Stimulated activated effector memory CD8-positive, alpha-beta T cell treated with anti-CD3 and anti-CD28 coated beads, Interleukin-12 subunit alpha, Interleukin-12 subunit beta, amount 100 ng/mL, for 72 hours (primary cell): ENCODE results near the gene RWDD1.

ENCODE experiments used
- ATAC-seq: fragments of 150-1000 bp; cut with Tn5 transposase; 2 replicates; pipeline ENCODE4 v1.10.0; 2021
- DNase-seq, 2 donors: peaks; one replicate each; pipeline ENCODE4 v3.0.0; 2021 to 2022; ENCODE audit warnings: low spot score in 2 of 2
- H3K27ac Mint-ChIP-seq: one replicate; pipeline ENCODE4 v1.8.0; 2022; ENCODE audit warnings: mild to moderate bottlenecking, mixed read lengths
- H3K36me3 Mint-ChIP-seq: one replicate; pipeline ENCODE4 v1.8.0; 2022; ENCODE audit warnings: mild to moderate bottlenecking, mixed read lengths
- H3K4me1 Mint-ChIP-seq: one replicate; pipeline ENCODE4 v1.8.0; 2022; ENCODE audit warnings: mixed read lengths
- H3K4me3 Mint-ChIP-seq: one replicate; pipeline ENCODE4 v1.8.0; 2022; ENCODE audit warnings: mild to moderate bottlenecking, mixed read lengths
- H3K9me3 Mint-ChIP-seq: one replicate; pipeline ENCODE4 v1.8.0; 2022; ENCODE audit warnings: mixed read lengths

RWDD1 gene, protein sequence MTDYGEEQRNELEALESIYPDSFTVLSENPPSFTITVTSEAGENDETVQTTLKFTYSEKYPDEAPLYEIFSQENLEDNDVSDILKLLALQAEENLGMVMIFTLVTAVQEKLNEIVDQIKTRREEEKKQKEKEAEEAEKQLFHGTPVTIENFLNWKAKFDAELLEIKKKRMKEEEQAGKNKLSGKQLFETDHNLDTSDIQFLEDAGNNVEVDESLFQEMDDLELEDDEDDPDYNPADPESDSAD

DNA sequence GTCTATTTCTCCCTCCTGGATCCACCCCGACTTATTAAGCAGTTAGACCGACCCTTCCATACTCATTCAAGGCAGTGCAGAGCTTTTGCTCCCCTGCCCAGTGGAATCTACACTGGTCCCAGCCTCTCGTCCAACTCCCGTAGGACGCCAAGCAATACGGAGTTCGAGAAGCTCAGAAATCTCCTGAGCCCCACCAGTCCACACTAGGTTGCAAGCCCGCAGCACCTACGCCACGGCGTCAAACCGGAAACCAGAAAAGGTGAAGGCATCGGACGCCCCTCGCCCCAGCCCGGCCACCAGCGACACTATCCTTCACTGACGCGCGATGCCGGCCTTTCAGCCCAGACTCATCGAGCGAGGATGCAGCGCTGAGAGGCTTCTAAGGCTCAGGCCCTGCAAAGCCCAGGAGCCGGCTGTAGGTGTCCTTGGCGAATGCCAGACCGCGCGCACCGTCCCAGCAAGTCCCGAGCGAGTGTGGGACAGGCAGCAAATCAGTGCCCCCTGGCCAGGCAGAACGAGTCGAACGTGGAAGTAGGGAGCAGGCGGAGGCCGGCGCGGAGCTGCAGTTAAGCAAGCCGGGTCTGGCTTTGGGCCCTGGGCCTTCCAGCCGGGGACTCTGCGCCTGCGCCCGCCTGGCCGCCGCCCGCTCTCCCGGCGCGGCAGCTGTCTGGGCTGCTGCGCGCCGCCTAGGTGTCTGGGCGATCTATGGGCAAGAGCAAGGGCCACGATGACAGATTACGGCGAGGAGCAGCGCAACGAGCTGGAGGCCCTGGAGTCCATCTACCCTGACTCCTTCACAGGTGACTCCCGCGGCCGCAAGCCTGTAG lies at the start of gene RWDD1:
TSS of gene RWDD1 (plus strand) at position 649 of the 827 bp plus-strand sequence. CDS start at position 728, 79 bp downstream.
- peak within 1 kb of the TSS; percentile 98 for H3K27ac Mint-ChIP-seq
- H3K4me1 Mint-ChIP-seq = peaks cover 32% of the 10 kb centered on the region
- H3K36me3 Mint-ChIP-seq = peaks cover 38% of the 10 kb centered on the region
- peak within 1 kb of the TSS; percentile 94 for H3K4me3 Mint-ChIP-seq
- no peaks in the 10 kb centered on the region for H3K9me3 Mint-ChIP-seq
- DNase-seq = peak; percentile 91 to 97
- peak; percentile 97 for ATAC-seq

DNA sequence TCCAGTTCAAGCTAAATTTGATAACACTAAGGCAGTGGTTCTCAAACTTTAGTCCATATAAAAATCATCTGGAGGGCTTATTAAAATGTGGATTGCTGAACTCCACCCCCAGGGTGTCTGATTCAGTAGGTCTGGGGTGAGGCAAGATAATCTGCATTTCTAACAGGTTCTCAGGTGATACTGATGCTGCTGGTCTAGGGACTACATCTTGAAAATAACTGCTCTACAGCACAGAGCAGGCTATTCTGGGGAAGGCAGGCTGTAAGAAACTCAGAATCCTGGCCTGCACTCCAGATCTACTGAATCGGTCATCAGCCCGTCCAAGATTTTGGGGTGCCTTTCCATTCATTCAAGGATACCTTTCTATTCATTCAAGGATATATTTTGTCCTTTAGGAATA lies 48.4 kb upstream of the RWDD1 start:
- DNase-seq = no peak
- H3K4me3 Mint-ChIP-seq = no peak overlapping the region
- no peak overlapping the region for H3K27ac Mint-ChIP-seq
- H3K4me1 Mint-ChIP-seq = no peaks in the 10 kb centered on the region
- H3K9me3 Mint-ChIP-seq = no peaks in the 10 kb centered on the region
- ATAC-seq = no peak
- no peaks in the 10 kb centered on the region for H3K36me3 Mint-ChIP-seq

DNA sequence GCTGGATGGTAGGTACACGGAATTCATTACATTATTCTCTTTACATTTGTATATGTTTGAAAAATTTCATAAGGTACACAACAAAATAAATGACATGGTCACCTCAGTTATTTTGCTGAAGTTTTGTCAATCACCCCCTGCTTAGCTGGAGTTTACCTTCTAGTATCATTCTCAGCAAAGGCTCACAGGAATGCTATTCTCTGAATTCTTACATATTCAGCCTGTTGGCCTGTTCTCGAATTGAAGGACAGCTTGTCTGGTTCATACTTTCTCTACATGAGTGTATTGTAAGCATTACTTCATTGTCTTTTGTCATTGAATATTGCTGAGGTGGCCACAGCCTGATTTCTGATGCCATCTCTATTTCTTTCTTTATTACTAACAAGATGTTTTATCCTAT lies 47.1 kb upstream of the RWDD1 start:
- H3K4me3 Mint-ChIP-seq = no peak overlapping the region
- no peaks in the 10 kb centered on the region for H3K9me3 Mint-ChIP-seq
- DNase-seq (no peak), ATAC-seq (no peak)
- H3K4me1 Mint-ChIP-seq = no peaks in the 10 kb centered on the region
- H3K36me3 Mint-ChIP-seq = no peaks in the 10 kb centered on the region
- H3K27ac Mint-ChIP-seq = no peak overlapping the region

DNA sequence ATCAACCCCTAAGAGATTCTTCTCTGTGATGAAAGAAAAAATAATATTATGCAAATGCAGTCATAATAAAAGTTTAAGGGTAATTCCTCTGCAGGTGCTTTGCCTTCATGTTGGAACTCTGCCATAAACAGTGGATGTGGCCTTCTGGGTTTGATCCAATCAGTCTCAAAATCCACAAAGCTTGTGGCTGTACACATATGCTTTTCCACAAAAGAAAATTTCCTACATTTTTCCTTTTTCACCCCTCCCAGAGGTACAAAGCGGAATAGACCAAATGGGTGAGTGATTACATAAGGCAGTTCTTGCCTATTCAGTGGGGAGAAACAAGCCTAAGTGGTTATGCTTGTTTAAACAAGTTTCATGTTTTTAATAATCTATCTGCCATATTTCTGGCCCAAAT lies 43.2 kb upstream of the RWDD1 start:
- no peak overlapping the region for H3K4me3 Mint-ChIP-seq
- ATAC-seq = no peak

DNA sequence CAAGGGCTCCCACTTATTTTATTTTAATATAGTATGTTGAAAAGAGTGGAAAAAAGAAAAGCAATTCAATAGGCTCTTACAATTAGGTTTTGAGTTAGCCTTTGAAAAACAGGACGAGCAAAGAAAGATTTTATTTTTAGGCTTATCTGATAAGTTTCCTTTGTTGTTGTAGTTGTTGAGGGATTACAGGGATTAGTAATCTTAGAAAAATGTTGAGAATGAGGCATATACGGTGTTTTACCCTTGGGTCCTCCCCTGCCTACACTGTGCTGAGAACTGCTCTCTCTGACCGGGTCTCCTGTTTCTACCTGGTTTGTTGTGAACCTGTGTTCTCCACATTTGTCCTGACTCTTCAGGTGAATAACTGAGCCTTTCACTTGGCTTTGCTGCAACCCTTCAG lies 42.5 kb upstream of the RWDD1 start:
- Mint-ChIP-seq H3K27ac (no peak overlapping the region), H3K36me3 (no peaks in the 10 kb centered on the region), H3K9me3 (no peaks in the 10 kb centered on the region), H3K4me3 (no peak overlapping the region), H3K4me1 (no peaks in the 10 kb centered on the region)
- no peak for ATAC-seq
- no peak for DNase-seq

More for the DNA sequence above, 43.2 kb upstream of the RWDD1 start:
- Mint-ChIP-seq H3K36me3 (no peaks in the 10 kb centered on the region), H3K4me1 (no peaks in the 10 kb centered on the region), H3K27ac (no peak overlapping the region), H3K9me3 (no peaks in the 10 kb centered on the region)
- no peak for DNase-seq

DNA sequence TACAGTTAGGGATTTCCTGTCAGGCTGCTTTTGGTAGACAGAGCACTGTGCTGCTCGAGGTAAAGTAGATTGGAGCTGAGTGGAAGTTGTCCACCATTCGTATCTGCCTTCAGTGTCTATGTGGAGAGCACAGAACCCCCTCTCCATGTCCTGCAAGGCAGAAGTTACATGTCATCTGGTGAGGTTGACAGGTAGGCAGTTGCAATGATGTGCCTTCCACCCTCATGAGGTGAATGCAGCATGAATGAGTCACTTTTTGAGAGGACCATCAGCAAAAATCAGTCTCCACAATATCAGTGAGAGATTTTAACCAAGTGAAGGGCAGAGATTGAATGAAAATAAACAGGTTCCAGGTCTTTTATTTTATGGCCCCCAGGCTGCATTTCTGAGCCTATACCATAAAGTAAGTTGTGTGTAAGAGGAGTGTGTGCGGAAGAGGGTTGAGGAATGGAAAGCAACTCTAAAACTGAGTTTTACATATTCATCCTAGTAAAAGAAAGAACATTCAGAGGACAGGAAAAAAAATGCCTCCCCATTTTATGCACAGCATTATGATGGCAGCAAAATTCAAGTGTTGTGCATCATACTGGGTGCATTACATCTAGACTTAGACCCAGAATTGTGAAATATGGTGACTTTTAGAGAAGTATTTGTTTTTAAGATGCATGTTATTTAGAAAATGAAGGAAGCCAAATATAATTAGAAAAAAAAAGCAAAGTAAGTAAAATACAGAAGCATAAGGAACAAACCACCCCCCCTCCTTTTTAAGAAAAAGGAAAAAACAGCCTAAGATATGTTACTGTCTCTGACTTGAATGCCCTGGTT lies 41.6 kb upstream of the RWDD1 start:
- H3K4me3 Mint-ChIP-seq = no peak overlapping the region
- H3K27ac Mint-ChIP-seq = no peak overlapping the region
- H3K9me3 Mint-ChIP-seq = no peaks in the 10 kb centered on the region
- ATAC-seq (no peak), DNase-seq (no peak)
- H3K4me1 Mint-ChIP-seq = no peaks in the 10 kb centered on the region
- H3K36me3 Mint-ChIP-seq = no peaks in the 10 kb centered on the region

DNA sequence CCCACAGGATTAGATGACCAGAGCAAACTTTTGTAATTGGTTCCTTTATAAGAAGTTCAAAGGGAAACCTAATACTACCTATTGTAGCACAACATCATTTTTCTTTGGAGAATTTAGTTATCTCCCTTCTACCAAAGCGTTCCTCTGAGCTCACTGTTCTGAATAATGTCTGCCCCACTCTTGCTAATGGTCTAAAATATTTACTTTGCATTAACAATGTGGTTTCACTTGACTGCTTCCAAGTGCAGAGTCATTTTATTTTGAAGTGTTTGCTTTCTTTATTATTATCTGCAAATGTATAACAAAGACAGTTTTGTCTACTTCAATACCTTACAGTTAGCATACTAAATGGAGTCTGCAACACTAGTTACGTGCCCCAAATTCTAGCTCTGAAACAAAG lies 40.9 kb upstream of the RWDD1 start:
- no peaks in the 10 kb centered on the region for H3K9me3 Mint-ChIP-seq
- no peak overlapping the region for H3K4me3 Mint-ChIP-seq
- no peaks in the 10 kb centered on the region for H3K36me3 Mint-ChIP-seq
- ATAC-seq (no peak), DNase-seq (no peak)
- no peak overlapping the region for H3K27ac Mint-ChIP-seq
- no peaks in the 10 kb centered on the region for H3K4me1 Mint-ChIP-seq

DNA sequence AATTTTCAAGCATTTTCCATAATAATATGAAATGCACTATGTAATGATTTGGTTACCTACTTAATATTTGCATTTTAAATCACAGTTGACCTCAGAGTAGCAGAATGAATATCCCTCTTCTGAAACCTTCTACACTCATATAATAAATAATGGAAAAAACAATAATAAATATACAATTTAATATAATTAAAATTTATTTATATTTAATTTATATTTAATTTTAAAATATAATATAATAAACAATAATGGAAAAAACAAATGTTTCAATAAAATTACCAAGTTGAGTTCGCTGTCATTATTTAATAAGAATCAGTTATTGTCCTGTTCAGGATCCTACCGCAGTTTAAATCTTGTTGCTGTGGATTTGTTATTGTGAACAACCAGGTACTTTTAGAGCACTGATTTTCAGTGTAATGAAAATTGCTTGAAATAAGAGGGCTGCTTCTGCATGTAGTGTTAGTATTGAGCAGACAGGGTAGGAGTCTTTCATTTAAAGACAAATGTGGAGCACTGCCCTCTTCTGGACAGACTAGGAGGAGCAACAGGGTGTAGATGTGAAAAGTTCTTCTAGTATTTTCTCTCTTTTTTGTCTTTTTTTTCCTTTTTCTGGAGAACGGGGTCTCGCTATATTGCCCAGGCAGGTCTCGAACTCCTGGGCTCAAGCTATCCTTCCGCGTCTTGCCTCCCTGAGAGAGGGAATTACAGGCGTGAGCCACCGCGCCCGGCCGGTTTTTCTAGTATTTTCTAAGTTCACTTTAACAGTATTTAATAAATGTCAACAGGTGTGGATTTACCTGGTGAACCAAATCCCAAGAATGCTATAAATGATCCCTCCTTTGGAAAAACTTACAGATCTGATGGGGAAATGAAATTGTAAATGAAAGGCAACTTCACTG lies 39.4 kb upstream of the RWDD1 start:
- DNase-seq (peak; percentile 33 to 74), ATAC-seq (peak; percentile 87)
- no peaks in the 10 kb centered on the region for H3K4me1 Mint-ChIP-seq
- no peaks in the 10 kb centered on the region for H3K9me3 Mint-ChIP-seq
- no peak overlapping the region for H3K27ac Mint-ChIP-seq
- H3K36me3 Mint-ChIP-seq = no peaks in the 10 kb centered on the region
- H3K4me3 Mint-ChIP-seq = no peak overlapping the region

DNA sequence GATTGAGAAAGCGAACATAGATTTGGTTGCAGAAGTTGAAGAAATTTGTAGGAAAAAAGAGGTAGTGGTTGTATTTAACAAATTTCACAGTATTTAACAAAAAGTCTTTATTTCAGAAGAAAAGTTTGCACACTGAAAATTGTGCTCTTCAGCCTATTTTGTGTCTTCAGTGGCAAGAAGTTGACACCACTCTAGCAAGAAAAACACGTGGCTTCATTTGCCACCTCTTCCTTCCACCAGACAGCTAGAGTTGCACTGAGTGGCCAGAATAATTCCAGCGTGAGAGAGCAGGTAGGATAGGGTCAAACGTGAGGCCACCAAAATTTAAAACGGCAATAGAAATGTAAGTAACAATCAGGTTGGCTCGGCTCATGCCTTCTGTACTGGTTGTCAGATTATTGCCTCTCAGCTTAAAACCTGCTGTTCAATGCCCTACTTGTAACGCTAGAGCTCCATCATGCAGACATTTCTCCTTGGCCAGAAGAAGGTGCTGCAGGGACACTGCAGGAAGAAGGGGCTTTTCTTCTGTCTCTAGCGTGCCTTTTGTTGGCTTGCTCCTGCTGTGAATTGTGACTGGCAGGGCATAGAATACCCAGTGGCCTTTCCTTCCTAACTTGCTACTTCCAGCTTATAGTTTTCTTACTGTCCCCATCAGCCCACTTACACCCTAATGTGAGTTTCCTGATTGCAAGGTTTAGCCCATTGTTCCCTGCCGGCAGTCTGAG lies 37.9 kb upstream of the RWDD1 start:
- no peak for ATAC-seq
- H3K4me1 Mint-ChIP-seq = no peaks in the 10 kb centered on the region

DNA sequence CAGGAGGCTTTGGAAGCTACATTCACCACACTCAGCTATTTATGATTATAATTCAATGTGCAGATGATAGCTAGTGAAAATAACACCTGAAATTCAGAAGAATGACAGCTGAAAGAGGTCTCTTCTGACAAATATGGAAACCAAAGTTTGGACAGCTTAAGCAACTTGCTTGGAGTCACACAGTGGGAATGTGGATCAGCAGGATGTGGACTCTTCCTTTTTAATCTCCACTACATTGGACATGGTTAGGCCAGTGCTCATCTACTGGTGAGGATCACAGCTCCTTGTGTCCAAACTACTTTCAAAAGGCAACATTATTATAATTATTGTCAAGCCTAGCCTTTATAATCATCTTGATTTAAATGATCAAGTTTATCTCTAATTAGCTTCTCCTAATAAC lies 36.2 kb upstream of the RWDD1 start:
- Mint-ChIP-seq H3K9me3 (no peaks in the 10 kb centered on the region), H3K4me3 (no peak overlapping the region), H3K4me1 (no peaks in the 10 kb centered on the region), H3K36me3 (no peaks in the 10 kb centered on the region), H3K27ac (no peak overlapping the region)
- no peak for ATAC-seq
- no peak for DNase-seq

More for the DNA sequence above, 37.9 kb upstream of the RWDD1 start:
- no peak overlapping the region for H3K4me3 Mint-ChIP-seq
- no peak overlapping the region for H3K27ac Mint-ChIP-seq
- no peaks in the 10 kb centered on the region for H3K36me3 Mint-ChIP-seq
- DNase-seq = no peak
- H3K9me3 Mint-ChIP-seq = no peaks in the 10 kb centered on the region

DNA sequence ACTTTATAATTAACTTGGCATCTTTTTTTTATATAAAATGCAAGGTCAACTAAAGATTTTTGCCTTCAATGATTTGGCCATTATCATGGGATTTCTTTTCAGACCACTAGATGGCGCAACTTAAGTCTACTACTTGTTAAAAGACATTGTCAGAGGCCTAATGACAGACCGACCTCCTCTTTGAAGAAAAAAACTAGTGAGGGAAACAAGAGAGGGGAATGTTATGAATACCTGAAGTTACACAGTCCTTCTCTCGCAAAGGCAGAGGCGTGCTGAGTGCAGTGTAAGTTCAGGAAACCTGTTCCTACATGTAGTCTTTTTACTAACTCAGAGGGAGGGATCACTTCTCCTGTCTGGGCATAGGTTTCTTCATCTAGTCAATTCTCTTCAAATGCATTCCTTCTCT lies 35.1 kb upstream of the RWDD1 start:
- Mint-ChIP-seq H3K4me3 (no peak overlapping the region), H3K9me3 (no peaks in the 10 kb centered on the region), H3K36me3 (no peaks in the 10 kb centered on the region), H3K4me1 (no peaks in the 10 kb centered on the region), H3K27ac (no peak overlapping the region)
- ATAC-seq = peak; percentile 69
- DNase-seq = peak; percentile 8 to 52

DNA sequence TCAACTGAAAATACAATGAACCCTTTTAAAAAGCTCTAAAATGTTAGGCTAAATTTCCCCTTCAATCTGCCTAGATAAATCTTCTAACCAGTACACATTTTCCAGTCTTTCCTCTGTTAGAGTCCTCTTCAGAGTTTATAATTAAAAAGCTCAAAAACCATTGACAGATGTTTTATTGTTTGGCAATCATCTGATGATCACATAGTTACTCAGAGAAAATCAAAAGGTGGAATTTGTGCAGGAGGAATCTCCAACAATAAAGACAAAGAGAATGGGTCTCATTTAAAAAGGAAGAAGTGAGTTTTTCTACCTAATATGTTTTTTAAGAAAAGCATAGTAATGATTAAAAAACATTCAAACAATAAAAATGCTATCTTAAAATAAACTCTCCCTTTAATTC lies 28.9 kb upstream of the RWDD1 start:
- no peaks in the 10 kb centered on the region for H3K36me3 Mint-ChIP-seq
- H3K27ac Mint-ChIP-seq = no peak overlapping the region
- no peaks in the 10 kb centered on the region for H3K9me3 Mint-ChIP-seq
- DNase-seq (no peak), ATAC-seq (no peak)
- no peak overlapping the region for H3K4me3 Mint-ChIP-seq
- no peaks in the 10 kb centered on the region for H3K4me1 Mint-ChIP-seq

DNA sequence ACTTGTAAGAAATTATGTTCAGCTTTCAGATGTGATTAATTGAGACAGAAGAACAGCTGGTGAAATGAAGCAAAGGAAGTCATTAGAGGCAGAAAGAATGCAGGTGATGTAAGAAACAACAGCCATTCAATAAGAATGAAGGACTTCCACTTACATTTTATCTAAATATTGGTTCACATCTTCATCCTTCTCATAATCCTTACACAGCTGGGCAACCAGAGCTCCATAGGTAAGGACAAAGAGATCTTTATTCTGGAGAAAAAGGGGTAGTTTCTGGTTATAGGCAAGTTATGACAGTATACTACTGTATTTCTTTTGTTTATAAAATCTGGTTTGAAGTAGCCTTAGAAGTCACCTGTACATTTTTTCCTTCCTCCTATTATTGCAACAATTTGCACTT lies 28.2 kb upstream of the RWDD1 start:
- Mint-ChIP-seq H3K9me3 (no peaks in the 10 kb centered on the region), H3K27ac (no peak overlapping the region)

DNA sequence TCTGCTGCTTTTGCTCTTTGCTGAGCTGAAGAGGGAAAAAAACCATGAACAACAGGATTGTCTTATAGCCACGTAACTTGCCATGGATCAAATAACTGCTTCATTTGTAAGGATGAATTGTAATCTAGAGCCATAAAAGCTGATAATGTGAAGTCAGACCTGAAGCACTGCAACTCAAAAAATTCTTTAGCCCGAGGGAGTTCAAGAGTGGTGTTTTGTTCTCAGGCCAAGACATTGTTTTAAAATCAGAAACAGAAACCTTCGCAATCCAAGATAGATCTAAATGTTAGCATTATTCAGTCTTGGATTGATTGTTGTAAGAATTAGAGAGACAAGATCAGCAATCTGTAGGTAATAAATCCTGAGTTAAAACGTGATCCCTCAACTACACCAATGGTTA lies 25.7 kb upstream of the RWDD1 start, which contains the start of gene TRAPPC3L:
TSS of gene TRAPPC3L (minus strand) at position 34 of the 400 bp plus-strand sequence. CDS start 170 bp downstream, outside the sequence.
- Mint-ChIP-seq H3K4me1 (no peaks in the 10 kb centered on the region), H3K27ac (no peak within 1 kb of the TSS), H3K36me3 (no peaks in the 10 kb centered on the region), H3K4me3 (no peak within 1 kb of the TSS), H3K9me3 (no peaks in the 10 kb centered on the region)
- ATAC-seq (no peak), DNase-seq (no peak)

More for the DNA sequence above, 28.2 kb upstream of the RWDD1 start:
- DNase-seq (no peak), ATAC-seq (no peak)
- H3K4me1 Mint-ChIP-seq = no peaks in the 10 kb centered on the region
- H3K36me3 Mint-ChIP-seq = no peaks in the 10 kb centered on the region
- no peak overlapping the region for H3K4me3 Mint-ChIP-seq
